ENCODE measurements around the gene CRACR2B.

CRACR2B gene

DNA sequence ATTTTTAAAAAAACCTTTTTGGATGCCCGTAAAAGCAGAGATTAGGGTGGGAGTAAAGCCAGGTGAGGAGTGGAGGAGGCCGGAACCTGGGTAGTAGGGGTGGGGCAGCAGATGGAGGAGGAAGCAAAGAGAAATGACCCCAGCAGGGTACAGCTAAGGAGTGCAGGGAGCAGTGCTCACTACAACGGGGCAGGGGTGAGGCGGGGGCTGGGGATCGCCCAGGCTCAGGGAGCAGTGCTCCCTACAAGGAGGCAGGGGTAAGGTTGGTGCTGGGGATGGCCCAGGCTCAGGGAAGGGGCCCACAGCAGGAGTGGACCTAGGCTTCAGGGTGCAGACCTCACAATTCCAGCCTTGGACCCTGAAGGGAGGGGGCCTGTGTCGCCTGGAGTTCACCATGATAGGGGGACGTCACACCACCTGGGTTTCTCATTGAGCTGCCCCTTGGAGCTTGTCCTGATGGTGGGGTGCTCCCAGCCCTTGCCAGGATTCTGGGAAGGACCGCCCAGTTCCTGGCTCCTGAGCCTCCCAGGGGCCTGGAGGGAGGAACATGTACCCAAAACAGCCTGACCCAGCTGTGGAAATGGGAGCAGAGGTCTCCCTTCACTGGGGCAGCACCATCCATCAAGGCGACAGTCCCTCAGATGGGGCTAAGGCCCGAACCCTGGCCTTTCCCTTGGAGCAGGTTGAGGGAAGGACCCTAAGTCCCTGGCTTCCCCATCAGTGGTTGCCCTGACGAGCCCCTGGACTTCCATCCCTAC lies 11.9 kb upstream of the CRACR2B start:
- ATAC-seq, result no peak
- Mint-ChIP-seq H3K27me3 (no peaks in the 10 kb centered on the region), H3K36me3 (peaks cover 29% of the 10 kb centered on the region), H3K27ac (no peak overlapping the region), H3K4me1 (peaks cover 34% of the 10 kb centered on the region), H3K4me3 (no peak overlapping the region), H3K9me3 (no peaks in the 10 kb centered on the region)

DNA sequence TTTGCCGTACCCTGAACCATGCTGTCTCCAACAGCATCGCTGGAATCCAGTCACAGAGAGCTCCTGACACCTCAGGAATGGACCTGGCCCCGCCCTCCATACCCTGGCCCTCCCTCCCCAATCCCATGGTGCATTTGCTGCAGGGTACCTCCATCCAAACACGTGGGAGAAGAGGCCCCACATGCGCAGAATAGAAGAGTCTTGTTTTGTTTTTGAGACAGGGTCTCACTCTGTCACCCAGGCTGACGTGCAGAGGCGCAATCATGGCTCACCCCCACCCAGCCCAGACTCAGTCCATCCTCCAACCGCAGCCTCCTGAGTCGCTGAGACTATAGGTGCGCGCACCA lies 11.3 kb upstream of the CRACR2B start:
- ATAC-seq, result no peak
- H3K36me3 Mint-ChIP-seq, result peaks cover 24% of the 10 kb centered on the region
- H3K4me1 Mint-ChIP-seq, result peaks cover 34% of the 10 kb centered on the region
- H3K4me3 Mint-ChIP-seq, result no peak overlapping the region
- H3K9me3 Mint-ChIP-seq, result no peaks in the 10 kb centered on the region
- H3K27me3 Mint-ChIP-seq, result no peaks in the 10 kb centered on the region
- H3K27ac Mint-ChIP-seq, result no peak overlapping the region

DNA sequence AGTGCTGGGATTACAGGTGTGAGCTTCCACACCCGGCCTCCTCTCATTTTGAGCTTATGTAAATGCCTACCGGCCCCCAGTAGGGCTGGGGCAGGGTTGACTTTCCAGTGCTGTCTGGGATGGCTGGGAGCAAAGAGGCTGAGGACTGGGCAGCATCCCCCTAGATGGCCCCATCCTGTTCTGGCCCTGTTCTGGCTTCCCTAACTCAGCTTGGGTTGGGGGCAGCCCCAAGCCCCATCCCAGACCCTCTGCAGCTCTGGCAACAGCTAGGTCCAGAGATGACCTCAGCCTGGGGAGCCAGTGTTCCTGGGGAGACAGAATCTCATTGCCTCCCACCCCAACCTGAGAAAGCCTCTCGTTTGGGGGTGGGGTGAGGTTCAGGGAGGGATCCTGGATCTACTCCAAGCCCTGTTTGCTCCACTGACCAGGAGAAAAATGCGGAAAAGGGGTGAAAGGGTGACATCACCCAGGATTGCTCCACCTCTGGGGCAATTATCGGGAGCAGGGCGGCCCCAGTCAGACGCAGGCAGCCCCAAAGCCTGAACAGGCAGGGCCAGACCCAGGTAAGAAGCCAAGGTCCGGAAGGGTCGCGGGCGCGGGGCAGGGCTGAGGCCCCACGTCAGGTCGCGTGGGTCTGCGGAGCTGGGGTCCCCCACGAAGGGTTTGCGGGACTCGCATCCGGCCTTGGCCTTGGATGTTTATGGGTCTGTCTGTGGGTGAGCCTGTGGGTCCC lies 9.2 kb upstream of the CRACR2B start, which contains the start of gene PNPLA2:
TSS of gene PNPLA2 (plus strand) at position 519 of the 733 bp plus-strand sequence. CDS start 805 bp downstream, outside the sequence.
- peak; percentile 0 for ATAC-seq
- Mint-ChIP-seq H3K9me3 (no peaks in the 10 kb centered on the region), H3K27ac (peak within 1 kb of the TSS; percentile 85), H3K4me1 (peaks cover 32% of the 10 kb centered on the region), H3K36me3 (peaks cover 6% of the 10 kb centered on the region), H3K27me3 (no peaks in the 10 kb centered on the region), H3K4me3 (peak within 1 kb of the TSS; percentile 85)

DNA sequence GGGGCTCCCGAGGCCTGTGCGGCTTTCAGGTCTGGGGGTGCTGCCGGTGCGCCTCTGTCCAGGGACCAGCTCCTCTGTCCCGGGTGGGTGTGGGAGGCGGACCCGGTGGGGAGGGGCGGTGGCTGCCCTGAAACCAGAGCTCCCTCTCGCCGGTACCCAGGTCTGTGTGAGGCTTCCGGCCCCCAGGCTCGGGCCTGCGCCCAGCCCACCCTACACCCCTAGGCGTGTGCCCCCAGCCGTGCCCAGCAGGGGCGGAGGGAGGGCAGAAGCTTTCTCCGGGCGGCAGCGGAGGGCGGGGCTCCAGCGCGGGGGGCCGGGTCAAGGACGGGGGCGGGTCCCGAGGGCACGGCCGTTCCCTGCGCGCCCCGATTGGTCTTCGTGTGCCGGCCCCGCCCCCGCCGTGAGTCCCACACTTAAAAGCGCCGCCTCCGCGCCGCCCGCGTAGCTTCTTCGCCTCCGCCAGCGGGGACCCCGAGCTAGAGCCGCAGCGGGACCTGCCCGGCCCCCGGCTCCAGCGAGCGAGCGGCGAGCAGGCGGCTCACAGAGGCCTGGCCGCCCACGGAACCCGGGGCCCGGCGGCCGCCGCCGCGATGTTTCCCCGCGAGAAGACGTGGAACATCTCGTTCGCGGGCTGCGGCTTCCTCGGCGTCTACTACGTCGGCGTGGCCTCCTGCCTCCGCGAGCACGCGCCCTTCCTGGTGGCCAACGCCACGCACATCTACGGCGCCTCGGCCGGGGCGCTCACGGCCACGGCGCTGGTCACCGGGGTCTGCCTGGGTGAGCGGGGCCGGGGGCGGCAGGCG lies 8.4 kb upstream of the CRACR2B start:
- Mint-ChIP-seq H3K27ac (peak overlapping the region; percentile 85), H3K27me3 (no peaks in the 10 kb centered on the region), H3K4me1 (peaks cover 32% of the 10 kb centered on the region), H3K4me3 (peak overlapping the region; percentile 85), H3K36me3 (no peaks in the 10 kb centered on the region), H3K9me3 (no peaks in the 10 kb centered on the region)
- peak; percentile 86 for ATAC-seq

DNA sequence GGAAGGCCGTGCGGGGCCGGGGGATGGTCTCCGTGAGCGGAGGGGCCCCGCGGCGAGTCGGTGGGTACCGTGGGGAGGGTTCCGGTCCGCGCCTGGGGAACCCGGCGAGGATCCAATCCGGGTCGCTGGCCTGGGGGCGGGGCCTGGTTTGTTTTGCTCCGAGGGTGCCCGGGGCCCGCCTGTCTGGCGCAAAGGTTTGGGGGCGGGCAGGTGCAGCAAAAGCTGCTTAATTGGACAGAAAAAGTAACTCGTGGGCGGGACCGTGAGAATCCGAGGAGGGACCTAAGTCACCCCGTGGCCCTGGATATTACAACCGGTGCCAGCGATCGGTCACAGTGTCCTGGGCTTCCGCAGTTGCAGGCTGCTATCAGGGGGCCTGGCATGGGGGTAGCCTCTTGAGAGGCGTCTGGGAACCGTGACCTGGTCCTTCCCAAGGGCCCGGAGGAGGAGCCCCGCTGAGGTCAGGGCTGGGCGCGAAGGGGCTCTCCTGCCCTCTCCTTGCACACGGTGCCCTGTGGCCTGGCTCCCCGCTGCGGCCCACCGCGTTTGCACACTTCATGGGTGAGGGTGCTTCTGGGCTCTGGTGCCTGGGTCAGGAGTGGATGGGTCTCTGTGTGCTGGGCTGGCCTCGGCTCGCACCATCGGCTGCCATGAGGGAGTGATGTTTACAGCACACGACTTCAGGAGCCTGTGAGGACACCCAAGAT lies 7.6 kb upstream of the CRACR2B start:
- Mint-ChIP-seq H3K36me3 (peaks cover 6% of the 10 kb centered on the region), H3K9me3 (no peaks in the 10 kb centered on the region), H3K4me1 (peaks cover 32% of the 10 kb centered on the region), H3K4me3 (peak overlapping the region; percentile 85), H3K27ac (peak overlapping the region; percentile 85), H3K27me3 (no peaks in the 10 kb centered on the region)
- ATAC-seq, result peak; percentile 90

DNA sequence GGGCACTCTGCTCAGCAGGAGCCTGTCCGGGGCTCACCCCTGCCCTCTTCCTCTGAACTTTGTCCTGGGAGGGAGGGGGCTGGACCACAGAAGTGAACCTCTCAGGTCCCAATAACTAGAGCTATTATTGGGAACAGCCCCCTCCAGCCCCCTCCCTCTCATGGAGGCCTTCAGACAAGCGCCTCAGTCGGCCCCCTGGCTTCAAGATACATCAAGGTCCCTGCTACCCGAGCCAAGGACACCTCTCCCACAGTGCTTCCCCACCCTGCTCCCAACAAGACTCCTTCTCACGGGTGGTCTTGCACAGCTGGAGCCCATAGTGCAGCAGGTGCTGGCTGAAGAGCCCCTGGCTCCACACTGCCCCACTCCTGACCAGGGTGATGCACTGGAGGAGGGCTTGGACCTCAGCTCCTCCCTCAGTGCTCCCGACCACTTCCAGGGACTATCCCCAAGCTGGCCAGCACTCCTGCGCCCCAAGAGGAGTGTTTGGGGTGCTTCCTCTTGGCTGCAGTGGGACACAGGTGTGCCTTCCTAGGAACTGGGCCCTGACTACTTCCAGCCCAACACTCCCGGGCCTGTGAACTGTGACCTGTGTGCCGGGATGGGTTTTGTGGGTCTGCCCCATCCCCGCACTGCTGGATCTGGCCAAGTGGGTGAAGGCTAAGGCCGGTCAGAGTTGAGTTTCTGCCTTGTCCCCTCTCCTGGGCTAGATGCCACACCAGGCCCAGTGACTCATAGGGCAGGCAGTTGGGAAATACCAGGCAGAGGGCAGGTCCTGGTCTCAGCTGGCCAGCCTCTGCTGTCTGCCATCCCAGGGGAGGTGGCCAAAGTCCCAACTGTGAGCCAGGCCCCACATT lies 6.8 kb upstream of the CRACR2B start:
- ATAC-seq, result no peak

DNA sequence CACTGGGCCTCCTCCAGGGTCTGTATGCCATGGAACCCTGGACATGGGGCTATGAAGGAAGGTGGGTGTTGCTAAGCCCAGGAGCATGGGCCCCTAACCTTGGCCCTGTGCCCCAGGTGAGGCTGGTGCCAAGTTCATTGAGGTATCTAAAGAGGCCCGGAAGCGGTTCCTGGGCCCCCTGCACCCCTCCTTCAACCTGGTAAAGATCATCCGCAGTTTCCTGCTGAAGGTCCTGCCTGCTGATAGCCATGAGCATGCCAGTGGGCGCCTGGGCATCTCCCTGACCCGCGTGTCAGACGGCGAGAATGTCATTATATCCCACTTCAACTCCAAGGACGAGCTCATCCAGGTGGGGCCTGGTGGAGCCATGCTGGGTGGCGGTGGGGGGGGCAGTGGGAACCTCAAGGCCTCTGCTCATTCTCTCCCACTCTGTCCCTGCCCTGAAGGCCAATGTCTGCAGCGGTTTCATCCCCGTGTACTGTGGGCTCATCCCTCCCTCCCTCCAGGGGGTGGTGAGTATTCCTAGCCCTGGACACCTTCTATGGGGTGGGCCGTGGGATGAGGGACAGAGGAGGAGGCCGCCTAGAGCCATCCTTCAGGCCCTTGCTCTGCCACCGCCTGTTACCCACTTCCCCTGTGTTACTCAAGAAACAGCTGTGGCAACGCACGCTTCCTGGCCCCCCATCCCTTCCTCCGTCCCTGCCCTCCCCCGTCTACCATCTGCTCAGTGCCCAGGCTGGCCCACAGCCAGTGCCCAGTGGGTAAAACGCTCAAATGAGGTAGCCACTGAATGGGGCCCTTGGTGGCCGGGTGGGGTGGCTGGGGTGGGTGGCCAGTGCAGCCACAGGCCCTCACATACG lies 6.0 kb upstream of the CRACR2B start:
- no peak for ATAC-seq
- H3K27ac Mint-ChIP-seq, result peak overlapping the region; percentile 27
- H3K27me3 Mint-ChIP-seq, result no peaks in the 10 kb centered on the region
- H3K4me3 Mint-ChIP-seq, result peak overlapping the region; percentile 85
- peaks cover 36% of the 10 kb centered on the region for H3K4me1 Mint-ChIP-seq
- peaks cover 11% of the 10 kb centered on the region for H3K36me3 Mint-ChIP-seq
- no peaks in the 10 kb centered on the region for H3K9me3 Mint-ChIP-seq

More for the DNA sequence above, 6.8 kb upstream of the CRACR2B start:
- H3K36me3 Mint-ChIP-seq, result peaks cover 11% of the 10 kb centered on the region
- H3K27me3 Mint-ChIP-seq, result no peaks in the 10 kb centered on the region
- H3K27ac Mint-ChIP-seq, result peak overlapping the region; percentile 85
- peaks cover 32% of the 10 kb centered on the region for H3K4me1 Mint-ChIP-seq
- peak overlapping the region; percentile 85 for H3K4me3 Mint-ChIP-seq
- no peaks in the 10 kb centered on the region for H3K9me3 Mint-ChIP-seq

DNA sequence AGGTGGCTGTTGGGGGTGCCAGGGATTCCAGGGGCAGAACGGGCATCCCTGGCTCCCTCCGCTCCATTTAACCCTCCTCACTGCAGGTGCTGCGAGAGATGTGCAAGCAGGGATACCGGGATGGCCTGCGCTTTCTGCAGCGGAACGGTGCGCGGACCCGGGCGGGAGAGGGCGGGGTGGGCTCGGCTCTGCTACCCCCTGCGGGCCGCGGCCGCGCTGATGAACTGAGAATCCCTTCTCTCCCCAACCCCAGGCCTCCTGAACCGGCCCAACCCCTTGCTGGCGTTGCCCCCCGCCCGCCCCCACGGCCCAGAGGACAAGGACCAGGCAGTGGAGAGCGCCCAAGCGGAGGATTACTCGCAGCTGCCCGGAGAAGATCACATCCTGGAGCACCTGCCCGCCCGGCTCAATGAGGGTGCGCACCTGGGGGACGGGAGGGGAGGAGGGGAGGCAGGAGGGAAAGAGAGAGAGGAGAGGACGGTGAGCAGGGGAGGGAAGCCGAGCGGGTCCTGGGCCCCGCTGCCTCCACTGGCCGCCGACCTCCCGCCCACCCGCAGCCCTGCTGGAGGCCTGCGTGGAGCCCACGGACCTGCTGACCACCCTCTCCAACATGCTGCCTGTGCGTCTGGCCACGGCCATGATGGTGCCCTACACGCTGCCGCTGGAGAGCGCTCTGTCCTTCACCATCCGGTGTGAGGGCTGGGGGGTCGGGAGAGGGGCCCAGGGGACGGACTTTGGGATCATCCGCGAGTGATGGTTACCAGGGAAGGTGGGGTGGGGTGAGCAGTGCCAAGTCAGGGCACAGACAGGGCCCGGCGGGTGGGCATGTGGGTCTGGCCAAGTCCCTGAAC lies 4.1 kb upstream of the CRACR2B start:
- H3K9me3 Mint-ChIP-seq, result no peaks in the 10 kb centered on the region
- H3K27me3 Mint-ChIP-seq, result peaks cover under 1% of the 10 kb centered on the region
- no peak for ATAC-seq
- H3K4me1 Mint-ChIP-seq, result peaks cover 46% of the 10 kb centered on the region
- no peak overlapping the region for H3K4me3 Mint-ChIP-seq
- H3K27ac Mint-ChIP-seq, result no peak overlapping the region
- peaks cover 11% of the 10 kb centered on the region for H3K36me3 Mint-ChIP-seq

DNA sequence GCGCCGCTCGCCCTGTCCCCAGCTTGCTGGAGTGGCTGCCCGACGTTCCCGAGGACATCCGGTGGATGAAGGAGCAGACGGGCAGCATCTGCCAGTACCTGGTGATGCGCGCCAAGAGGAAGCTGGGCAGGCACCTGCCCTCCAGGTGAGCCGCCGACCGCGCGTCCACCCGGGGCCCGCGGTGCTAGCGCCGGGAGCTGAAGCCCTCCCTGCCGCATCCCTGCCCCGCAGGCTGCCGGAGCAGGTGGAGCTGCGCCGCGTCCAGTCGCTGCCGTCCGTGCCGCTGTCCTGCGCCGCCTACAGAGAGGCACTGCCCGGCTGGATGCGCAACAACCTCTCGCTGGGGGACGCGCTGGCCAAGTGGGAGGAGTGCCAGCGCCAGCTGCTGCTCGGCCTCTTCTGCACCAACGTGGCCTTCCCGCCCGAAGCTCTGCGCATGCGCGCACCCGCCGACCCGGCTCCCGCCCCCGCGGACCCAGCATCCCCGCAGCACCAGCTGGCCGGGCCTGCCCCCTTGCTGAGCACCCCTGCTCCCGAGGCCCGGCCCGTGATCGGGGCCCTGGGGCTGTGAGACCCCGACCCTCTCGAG lies 3.3 kb upstream of the CRACR2B start:
- H3K4me1 Mint-ChIP-seq, result peaks cover 51% of the 10 kb centered on the region
- ATAC-seq, result no peak
- peaks cover 8% of the 10 kb centered on the region for H3K27me3 Mint-ChIP-seq
- H3K36me3 Mint-ChIP-seq, result peaks cover 11% of the 10 kb centered on the region
- no peaks in the 10 kb centered on the region for H3K9me3 Mint-ChIP-seq
- H3K4me3 Mint-ChIP-seq, result no peak overlapping the region
- no peak overlapping the region for H3K27ac Mint-ChIP-seq

DNA sequence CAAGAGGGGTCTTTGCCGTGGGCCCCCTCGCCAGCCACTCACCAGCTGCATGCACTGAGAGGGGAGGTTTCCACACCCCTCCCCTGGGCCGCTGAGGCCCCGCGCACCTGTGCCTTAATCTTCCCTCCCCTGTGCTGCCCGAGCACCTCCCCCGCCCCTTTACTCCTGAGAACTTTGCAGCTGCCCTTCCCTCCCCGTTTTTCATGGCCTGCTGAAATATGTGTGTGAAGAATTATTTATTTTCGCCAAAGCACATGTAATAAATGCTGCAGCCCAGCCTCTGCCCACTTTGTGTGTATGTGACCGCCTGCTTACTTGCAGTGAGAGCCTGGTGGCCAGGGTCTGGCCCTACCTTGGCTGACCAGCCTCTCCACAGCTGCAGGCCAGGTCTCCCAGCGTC lies 2.8 kb upstream of the CRACR2B start:
- Mint-ChIP-seq H3K4me3 (no peak overlapping the region), H3K27me3 (peaks cover 10% of the 10 kb centered on the region), H3K36me3 (peaks cover 11% of the 10 kb centered on the region), H3K4me1 (peaks cover 57% of the 10 kb centered on the region), H3K9me3 (no peaks in the 10 kb centered on the region), H3K27ac (no peak overlapping the region)
- ATAC-seq, result no peak

DNA sequence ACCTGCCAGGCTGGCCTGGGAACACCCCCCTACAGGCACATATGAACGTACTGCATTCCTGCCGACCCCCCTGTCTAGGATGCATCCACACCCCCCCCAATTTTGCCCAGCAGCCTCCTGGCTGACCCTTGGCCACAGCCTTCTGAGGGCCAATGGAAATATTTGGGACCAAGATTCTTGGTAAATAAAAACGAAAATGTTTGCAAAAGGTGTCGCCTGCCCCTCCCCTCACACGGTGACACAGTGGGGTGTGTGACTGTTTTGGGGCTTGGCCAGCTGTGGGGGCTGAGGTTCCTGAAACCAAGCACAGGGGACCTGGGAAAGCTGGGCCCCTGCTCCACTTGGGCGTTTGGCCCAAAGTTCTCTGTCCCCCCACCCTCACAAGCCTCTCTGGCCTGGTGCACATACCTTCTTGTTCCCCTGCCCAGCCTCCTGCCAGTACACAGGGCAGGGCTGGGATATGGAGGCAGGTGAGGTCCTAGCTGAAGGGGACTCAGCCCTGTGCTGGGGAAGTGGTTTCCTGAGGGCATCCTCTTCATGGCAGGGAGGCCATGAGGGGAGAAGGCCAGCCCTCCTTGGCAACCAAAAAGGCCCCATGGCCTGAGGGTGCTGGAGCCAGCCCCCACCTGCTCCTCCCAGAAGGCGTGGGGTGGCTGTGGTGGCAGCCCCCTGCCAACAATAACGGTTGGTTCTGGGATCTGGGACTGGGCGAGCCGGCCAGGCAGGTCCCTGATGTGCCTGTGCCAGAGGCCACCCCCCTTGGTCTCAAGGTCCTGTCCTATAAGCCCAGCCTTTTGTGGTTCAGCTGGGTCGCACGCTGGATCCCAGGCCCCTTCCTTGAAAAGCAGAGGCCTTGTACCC lies 2.1 kb upstream of the CRACR2B start:
- H3K36me3 Mint-ChIP-seq, result peaks cover 11% of the 10 kb centered on the region
- no peak for ATAC-seq
- peaks cover 10% of the 10 kb centered on the region for H3K27me3 Mint-ChIP-seq
- no peak overlapping the region for H3K4me3 Mint-ChIP-seq
- H3K9me3 Mint-ChIP-seq, result no peaks in the 10 kb centered on the region
- H3K27ac Mint-ChIP-seq, result no peak overlapping the region
- peaks cover 57% of the 10 kb centered on the region for H3K4me1 Mint-ChIP-seq

DNA sequence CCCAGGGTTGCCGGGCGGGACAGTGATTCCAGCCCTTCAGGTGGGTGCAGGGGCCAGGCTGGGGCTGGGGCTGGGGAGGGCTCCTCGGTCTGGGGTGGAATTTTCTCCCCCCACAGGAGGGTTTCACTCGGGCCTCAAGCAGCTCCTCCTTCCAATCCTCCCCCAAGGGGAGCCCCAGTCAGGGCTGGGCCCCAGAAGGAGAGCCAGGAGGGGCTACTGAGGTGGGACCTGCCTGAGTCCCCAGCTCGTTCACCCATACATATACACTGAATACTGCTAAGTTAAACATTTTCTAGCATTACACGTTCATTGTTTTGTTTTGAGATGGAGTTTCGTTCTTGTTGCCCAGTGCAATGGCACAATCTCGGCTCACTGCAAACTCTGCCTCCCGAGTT lies 1.5 kb upstream of the CRACR2B start:
- no peak for ATAC-seq
- peaks cover 11% of the 10 kb centered on the region for H3K36me3 Mint-ChIP-seq
- H3K4me1 Mint-ChIP-seq, result peaks cover 54% of the 10 kb centered on the region
- H3K27me3 Mint-ChIP-seq, result peaks cover 10% of the 10 kb centered on the region
- no peaks in the 10 kb centered on the region for H3K9me3 Mint-ChIP-seq
- peak overlapping the region; percentile 66 for H3K4me3 Mint-ChIP-seq
- no peak overlapping the region for H3K27ac Mint-ChIP-seq
